Hepatocyte (in vitro differentiated cells): ENCODE data around the gene ICE1.

Experiments
- CTCF ChIP-seq: fragments of 200-600 bp; sonication (generic); IDR thresholded peaks from 2 replicates; pipeline ENCODE4 v1.5.1; 2016; ENCODE audit warnings: antibody characterized with exemption, mild to moderate bottlenecking; ENCODE audit not compliant: poor library complexity
- EZH2 ChIP-seq: fragments of 200-600 bp; sonication (generic); IDR thresholded peaks from 2 replicates; pipeline ENCODE4 v1.6.1; 2016; ENCODE audit warnings: antibody characterized with exemption, mild to moderate bottlenecking, borderline replicate concordance

GRCh38 chr5:5480481-5481111 lies 58.1 kb downstream of the ICE1 start:
- no peak for TF ChIP-seq CTCF
- TF ChIP-seq EZH2, result no peak
